Stimulated activated naive CD8-positive, alpha-beta T cell treated with anti-CD3 and anti-CD28 coated beads, Interleukin-15, Interleukin-2, amounts not matched to agents 100 ng/mL and 50 ng/mL, for 24 hours (primary cell): ENCODE measurements around the gene IGHMBP2.
A peak's percentile ranks its signal among the peaks of the same experiment; 100 is the strongest.

Experiments
- H3K27ac Mint-ChIP-seq: one replicate; pipeline ENCODE4 v1.8.0; 2021; ENCODE audit warnings: mild to moderate bottlenecking, mixed read lengths
- H3K27me3 Mint-ChIP-seq: one replicate; pipeline ENCODE4 v1.8.0; 2021; ENCODE audit warnings: mixed read lengths
- H3K36me3 Mint-ChIP-seq: one replicate; pipeline ENCODE4 v1.8.0; 2021; ENCODE audit warnings: low read depth, mixed read lengths
- H3K4me1 Mint-ChIP-seq: one replicate; pipeline ENCODE4 v1.8.0; 2021; ENCODE audit warnings: low read depth, mixed read lengths
- H3K4me3 Mint-ChIP-seq: one replicate; pipeline ENCODE4 v1.8.0; 2021; ENCODE audit warnings: mild to moderate bottlenecking, mixed read lengths
- H3K9me3 Mint-ChIP-seq: one replicate; pipeline ENCODE4 v1.8.0; 2021; ENCODE audit warnings: mixed read lengths

IGHMBP2 gene

GRCh38 chr11:68905421-68906360, 2.0 kb downstream of the IGHMBP2 start:
- H3K27ac Mint-ChIP-seq, result peak overlapping the region; percentile 72
- no peaks in the 10 kb centered on the region for H3K27me3 Mint-ChIP-seq
- peaks cover 32% of the 10 kb centered on the region for H3K36me3 Mint-ChIP-seq
- H3K9me3 Mint-ChIP-seq, result no peaks in the 10 kb centered on the region
- H3K4me1 Mint-ChIP-seq, result peaks cover 33% of the 10 kb centered on the region
- peak overlapping the region; percentile 96 for H3K4me3 Mint-ChIP-seq

DNA sequence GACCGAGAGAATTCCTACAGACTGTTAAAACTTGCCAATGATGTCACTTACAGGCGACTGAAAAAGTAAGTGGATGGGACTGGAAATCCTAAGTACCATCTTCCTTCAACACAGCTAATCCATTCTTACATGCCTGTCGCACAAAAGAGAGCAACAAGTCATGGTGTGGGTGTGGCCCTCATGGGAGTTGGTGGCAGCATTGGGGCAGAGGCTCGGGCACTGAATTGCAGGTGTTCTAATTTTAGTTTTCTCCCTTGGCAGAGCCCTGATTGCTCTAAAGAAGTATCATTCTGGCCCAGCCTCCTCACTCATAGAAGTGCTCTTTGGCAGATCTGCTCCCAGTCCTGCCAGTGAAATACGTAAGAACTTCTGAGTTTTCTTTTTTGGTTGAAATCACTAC, 4.6 kb downstream of the IGHMBP2 start:
- no peak overlapping the region for H3K27ac Mint-ChIP-seq
- H3K36me3 Mint-ChIP-seq, result peaks cover 40% of the 10 kb centered on the region
- H3K9me3 Mint-ChIP-seq, result no peaks in the 10 kb centered on the region
- H3K4me3 Mint-ChIP-seq, result no peak overlapping the region
- H3K27me3 Mint-ChIP-seq, result no peaks in the 10 kb centered on the region
- peaks cover 14% of the 10 kb centered on the region for H3K4me1 Mint-ChIP-seq

- no peak overlapping the region for H3K27ac Mint-ChIP-seq
- no peaks in the 10 kb centered on the region for H3K4me1 Mint-ChIP-seq
- no peaks in the 10 kb centered on the region for H3K27me3 Mint-ChIP-seq
- H3K4me3 Mint-ChIP-seq, result no peak overlapping the region
- H3K9me3 Mint-ChIP-seq, result no peaks in the 10 kb centered on the region
- peaks cover 53% of the 10 kb centered on the region for H3K36me3 Mint-ChIP-seq
These were observed 7.3 kb downstream of the IGHMBP2 start for GRCh38 chr11:68910965-68911364.

DNA sequence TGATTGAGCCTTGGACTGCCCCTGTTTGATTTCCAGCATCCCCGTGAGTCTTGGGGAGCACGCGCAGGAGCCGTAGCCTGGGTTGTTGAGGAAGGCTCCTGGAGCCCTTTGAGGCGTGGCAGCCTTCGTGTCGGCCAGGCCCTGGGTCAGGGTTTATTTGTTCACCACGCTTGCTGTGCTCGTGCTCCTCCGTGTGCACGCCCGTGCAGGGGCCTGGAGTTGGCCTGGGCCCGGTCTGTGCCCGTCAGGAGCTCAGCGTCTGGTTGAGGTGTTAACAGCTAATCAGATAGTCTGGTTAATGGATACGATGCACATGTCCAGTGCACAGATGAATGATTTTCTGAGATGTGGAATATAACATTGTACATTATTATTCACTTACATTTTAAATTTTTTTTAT, 8.0 kb downstream of the IGHMBP2 start:
- peaks cover 60% of the 10 kb centered on the region for H3K36me3 Mint-ChIP-seq
- no peaks in the 10 kb centered on the region for H3K27me3 Mint-ChIP-seq
- no peaks in the 10 kb centered on the region for H3K9me3 Mint-ChIP-seq
- H3K27ac Mint-ChIP-seq, result no peak overlapping the region
- H3K4me3 Mint-ChIP-seq, result no peak overlapping the region
- no peaks in the 10 kb centered on the region for H3K4me1 Mint-ChIP-seq

DNA sequence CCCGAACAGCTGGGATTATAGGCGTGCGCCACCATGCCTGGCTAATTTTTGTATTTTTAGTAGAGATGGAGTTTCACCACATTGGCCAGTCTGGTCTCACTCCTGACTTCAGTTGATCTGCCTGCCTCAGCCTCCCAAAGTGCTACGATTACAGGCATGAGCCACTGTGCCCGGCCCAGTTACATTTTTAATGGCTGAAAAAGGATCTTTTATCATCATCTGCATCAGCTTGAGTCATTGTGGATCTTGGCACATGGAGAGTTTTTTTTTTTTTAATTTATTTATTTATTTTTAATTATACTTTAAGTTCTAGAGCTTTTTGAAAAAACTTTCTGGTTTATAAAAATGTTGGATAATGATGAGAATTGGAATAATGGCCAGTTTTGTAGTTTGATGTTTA, 8.6 kb downstream of the IGHMBP2 start:
- H3K36me3 Mint-ChIP-seq, result peaks cover 61% of the 10 kb centered on the region
- no peaks in the 10 kb centered on the region for H3K4me1 Mint-ChIP-seq
- H3K27me3 Mint-ChIP-seq, result no peaks in the 10 kb centered on the region
- no peak overlapping the region for H3K4me3 Mint-ChIP-seq
- H3K27ac Mint-ChIP-seq, result no peak overlapping the region
- no peaks in the 10 kb centered on the region for H3K9me3 Mint-ChIP-seq

DNA sequence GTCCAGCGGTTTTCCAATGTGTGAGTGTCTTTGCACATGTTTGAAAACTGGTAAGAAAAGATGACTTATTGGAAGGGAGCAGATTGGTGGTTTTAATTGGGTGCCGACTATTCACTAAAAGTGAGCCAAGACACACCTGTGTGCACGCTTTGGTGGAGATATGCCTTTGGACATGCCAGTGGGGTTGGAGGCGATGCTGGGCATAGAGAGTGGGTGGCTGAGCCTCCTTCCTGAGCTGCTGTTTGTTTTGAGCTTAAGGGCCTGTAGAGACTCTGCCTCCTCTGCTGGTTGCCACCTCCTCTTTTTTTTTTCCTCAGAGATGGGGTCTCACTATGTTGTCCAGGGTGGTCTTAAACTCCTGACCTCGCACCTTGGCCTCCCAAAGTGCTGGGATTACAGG, 9.5 kb downstream of the IGHMBP2 start:
- Mint-ChIP-seq H3K9me3 (no peaks in the 10 kb centered on the region), H3K27ac (no peak overlapping the region), H3K4me3 (no peak overlapping the region), H3K4me1 (no peaks in the 10 kb centered on the region), H3K27me3 (no peaks in the 10 kb centered on the region), H3K36me3 (peaks cover 62% of the 10 kb centered on the region)

- H3K4me1 Mint-ChIP-seq, result no peaks in the 10 kb centered on the region
- no peaks in the 10 kb centered on the region for H3K27me3 Mint-ChIP-seq
- peaks cover 65% of the 10 kb centered on the region for H3K36me3 Mint-ChIP-seq
- no peaks in the 10 kb centered on the region for H3K9me3 Mint-ChIP-seq
- H3K4me3 Mint-ChIP-seq, result no peak overlapping the region
- H3K27ac Mint-ChIP-seq, result no peak overlapping the region
These were observed 11.1 kb downstream of the IGHMBP2 start for GRCh38 chr11:68914761-68915160.

GRCh38 chr11:68916439-68916838, 12.7 kb downstream of the IGHMBP2 start:
- Mint-ChIP-seq H3K27ac (no peak overlapping the region), H3K36me3 (peaks cover 65% of the 10 kb centered on the region), H3K9me3 (no peaks in the 10 kb centered on the region), H3K27me3 (no peaks in the 10 kb centered on the region), H3K4me3 (no peak overlapping the region), H3K4me1 (no peaks in the 10 kb centered on the region)

DNA sequence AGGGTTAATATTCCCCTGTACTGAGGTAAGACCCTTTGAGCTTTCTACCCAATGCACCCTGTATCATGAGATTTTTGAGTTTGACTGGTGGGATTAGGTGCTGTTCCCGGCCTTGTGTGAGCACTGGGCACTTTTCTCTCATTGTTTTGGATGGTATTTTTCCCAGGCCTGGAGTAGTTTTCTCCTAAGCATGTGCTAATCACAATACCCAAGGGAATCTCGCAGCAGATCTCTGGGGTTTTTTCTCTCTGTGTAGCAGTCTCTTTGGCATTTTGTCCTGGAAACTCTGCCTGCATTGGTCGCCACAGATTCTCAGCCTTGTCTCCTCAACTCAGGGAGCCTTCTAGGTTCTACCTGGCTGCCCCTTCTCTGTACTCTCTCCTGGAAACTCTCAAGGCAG, 19.9 kb downstream of the IGHMBP2 start:
- Mint-ChIP-seq H3K27me3 (no peaks in the 10 kb centered on the region), H3K9me3 (peaks cover 16% of the 10 kb centered on the region), H3K4me1 (no peaks in the 10 kb centered on the region), H3K27ac (no peak overlapping the region), H3K36me3 (peaks cover 91% of the 10 kb centered on the region), H3K4me3 (no peak overlapping the region)

DNA sequence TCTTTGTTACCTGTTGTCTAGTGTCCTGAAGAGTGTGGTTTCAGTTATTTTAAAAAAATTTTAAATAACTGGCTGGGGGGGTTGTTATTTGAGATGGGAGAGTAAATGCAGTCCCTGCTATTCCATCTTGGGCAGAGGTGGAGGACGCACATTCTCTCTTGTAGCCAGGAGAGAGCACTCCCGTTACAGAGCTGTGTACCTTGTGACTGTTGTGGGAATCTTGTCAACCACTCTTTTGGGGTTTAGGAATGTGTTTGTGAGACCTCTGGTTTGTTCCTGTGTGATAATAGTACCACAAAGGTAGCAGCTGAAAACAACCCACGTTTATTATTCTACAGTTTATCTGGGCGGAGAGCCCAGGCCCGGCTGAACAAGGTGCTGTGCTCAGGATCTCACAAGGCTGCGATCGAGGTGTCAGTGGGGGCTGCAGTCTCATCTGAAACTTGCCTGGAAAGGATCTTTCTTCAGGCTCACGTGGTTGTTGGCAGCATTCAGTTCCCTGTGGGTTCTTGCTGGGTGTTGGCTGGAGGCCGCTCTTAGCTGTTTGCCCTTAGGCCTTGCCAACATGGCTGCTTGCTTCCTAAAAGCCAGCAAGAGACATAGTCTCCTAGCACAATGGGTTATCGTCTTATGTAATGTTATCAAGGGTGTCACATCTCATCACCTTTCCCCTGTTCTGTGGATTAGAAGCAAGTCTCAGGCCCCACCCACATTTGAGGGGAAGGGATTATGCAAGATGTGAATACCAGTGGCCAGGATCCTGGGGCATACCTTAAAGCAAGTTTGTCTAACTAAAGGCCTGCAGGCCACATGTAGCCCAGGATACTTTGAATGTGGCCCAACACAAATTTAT, 20.6 kb downstream of the IGHMBP2 start:
- Mint-ChIP-seq H3K4me1 (no peaks in the 10 kb centered on the region), H3K4me3 (no peak overlapping the region), H3K27ac (no peak overlapping the region), H3K9me3 (peaks cover 16% of the 10 kb centered on the region), H3K36me3 (peaks cover 91% of the 10 kb centered on the region), H3K27me3 (no peaks in the 10 kb centered on the region)

- Mint-ChIP-seq H3K36me3 (peaks cover 91% of the 10 kb centered on the region), H3K4me1 (no peaks in the 10 kb centered on the region), H3K9me3 (peaks cover 16% of the 10 kb centered on the region), H3K4me3 (no peak overlapping the region), H3K27me3 (no peaks in the 10 kb centered on the region), H3K27ac (no peak overlapping the region)
These were observed 21.9 kb downstream of the IGHMBP2 start for GRCh38 chr11:68925611-68926010.

DNA sequence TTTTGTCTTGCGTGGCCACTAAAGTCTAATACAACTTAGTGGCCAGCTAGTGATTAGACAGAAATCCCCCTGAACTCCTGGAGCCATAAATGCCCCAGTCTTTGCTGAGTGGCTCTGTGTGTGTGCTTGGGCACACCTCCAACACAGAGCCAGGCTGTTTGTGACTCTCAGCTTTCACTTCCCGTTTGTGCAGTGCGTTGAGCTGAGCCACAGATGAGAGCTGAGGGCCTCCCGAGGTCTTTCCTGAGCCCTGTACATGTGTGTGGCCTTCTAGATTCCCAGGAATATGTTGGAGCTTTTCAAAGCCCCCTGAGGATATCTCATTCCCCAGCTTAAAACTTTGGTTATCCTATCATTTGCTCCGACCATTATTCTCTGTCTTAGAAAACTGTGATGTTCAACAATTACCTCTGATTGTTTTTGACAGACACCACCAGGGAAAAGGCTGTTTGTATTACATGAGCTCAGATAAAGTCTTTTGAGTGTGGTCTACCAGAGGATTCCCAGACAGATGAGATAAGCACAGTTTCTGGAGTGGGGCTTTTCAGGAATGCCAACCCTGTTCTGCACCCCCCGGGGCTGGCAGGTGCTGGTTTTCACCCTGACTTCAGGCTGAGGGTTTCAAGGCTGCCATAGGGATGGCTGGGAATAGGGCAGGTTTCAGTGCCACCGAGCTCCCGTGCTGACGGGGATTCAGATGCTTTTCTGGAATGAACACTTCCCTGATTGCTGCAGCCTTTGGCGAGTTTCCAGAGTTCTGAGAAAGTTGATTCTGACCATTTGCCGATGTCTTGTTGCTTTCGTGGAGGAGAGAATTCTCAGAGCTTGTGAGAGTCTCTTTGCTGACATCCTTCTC, 23.8 kb downstream of the IGHMBP2 start:
- Mint-ChIP-seq H3K4me1 (no peaks in the 10 kb centered on the region), H3K9me3 (peaks cover 16% of the 10 kb centered on the region), H3K27ac (no peak overlapping the region), H3K27me3 (no peaks in the 10 kb centered on the region), H3K4me3 (no peak overlapping the region), H3K36me3 (peaks cover 82% of the 10 kb centered on the region)

DNA sequence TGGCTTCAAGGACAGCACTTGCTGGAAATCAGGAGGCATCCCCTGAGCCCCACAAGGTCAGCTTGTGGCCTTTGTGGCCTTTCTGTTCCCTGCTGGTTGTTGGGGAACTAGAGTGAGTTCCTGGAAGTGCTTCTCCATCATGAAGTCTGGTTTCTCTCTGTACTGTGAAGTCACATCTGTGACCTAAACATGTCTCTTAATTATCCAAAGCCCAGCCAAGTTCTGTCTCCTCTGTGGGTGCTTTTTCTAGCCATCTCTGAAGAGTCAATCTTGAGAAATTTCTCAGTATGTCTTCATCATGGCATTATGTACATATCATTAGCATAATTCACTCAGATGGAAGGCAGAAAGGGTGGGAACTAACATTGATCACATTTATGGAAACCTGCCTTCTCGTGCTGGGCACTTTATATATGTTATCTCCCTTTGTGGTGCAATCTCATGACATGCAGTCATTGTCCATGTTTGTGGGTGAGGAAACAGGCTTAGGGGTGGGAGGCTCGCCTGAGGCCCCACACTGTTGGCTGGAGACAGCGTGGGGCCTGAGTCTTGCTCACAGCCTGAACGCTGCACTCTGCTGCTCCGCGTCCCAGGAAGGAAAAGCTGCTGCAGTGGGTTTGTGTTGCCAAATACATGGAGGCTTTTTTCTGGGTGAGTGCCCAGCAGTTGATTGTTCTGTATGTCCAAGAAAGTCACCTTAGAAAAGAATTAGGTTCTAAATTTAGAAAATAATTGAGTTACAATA, 24.6 kb downstream of the IGHMBP2 start:
- H3K27me3 Mint-ChIP-seq, result no peaks in the 10 kb centered on the region
- peaks cover 74% of the 10 kb centered on the region for H3K36me3 Mint-ChIP-seq
- H3K4me1 Mint-ChIP-seq, result no peaks in the 10 kb centered on the region
- H3K4me3 Mint-ChIP-seq, result no peak overlapping the region
- no peak overlapping the region for H3K27ac Mint-ChIP-seq
- H3K9me3 Mint-ChIP-seq, result peaks cover 16% of the 10 kb centered on the region

DNA sequence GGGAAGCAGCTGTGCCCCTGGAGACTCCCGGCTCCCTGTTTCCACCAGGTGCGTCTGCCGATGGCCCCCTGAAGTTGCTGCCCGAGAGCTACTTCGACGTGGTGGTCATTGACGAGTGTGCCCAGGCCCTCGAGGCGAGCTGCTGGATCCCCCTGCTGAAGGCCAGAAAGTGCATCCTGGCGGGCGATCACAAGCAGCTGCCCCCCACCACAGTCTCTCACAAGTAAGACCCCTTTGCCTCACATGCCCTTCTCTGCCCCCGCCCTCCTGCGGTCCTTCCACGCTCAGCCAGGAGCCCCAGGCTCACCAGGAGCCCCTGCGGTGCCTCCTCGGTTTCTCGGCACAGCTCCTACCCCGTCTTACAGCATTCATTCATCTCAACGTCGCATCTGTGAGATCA, 25.4 kb downstream of the IGHMBP2 start:
- Mint-ChIP-seq H3K4me3 (no peak overlapping the region), H3K27me3 (no peaks in the 10 kb centered on the region), H3K9me3 (peaks cover 16% of the 10 kb centered on the region), H3K36me3 (peaks cover 66% of the 10 kb centered on the region), H3K27ac (no peak overlapping the region), H3K4me1 (no peaks in the 10 kb centered on the region)
